NCI-H128 (cell line): ENCODE measurements around the gene ILF2.
A peak's percentile ranks its signal among the peaks of the same experiment; 100 is the strongest.
"Not testable (repeated sequence)": the region's sequence is repeated elsewhere in the genome, so short reads cannot be mapped to it uniquely, and the experiment has no call there.

Source experiments
- DNase-seq: peaks from one replicate; lab custom pipeline; 2025; ENCODE audit not compliant: unreplicated experiment; lab: John Stamatoyannopoulos, UW

ILF2 gene

DNA sequence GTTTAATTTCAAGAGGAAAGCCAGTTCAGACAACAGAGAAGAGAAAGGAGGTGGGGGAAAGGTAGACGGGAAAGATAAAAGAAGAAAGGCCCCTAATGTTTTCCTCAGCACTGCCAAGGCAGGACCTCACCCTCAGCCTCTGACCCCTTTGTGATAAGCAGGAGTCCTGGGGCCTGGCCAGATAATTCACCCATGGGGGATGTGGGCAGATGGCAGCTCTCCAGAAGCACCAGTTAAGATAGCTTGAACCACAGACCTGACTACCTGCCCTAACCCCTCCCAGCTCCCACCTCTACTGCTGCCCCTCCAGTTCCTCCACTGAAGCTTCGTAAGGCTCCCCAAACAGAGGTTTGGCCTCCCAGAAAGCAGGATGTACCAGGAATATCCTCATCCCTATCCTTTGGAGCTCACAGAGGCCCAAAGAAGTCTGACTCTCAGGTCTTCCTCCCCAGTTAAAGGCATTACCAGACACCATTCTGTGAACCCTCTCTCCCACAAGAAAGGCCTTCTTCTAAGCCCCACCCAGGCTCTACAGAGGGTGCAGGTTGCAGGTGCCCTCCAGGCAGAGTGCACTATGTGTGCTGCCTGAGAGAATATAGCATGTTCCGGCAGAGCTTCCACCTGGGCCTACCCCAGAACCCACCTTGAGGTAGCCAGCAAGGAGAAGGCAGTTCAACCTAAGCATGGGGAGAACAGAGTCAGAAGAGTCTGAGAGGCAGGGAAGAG lies 21.5 kb downstream of the ILF2 start:
- DNase-seq = no peak

DNA sequence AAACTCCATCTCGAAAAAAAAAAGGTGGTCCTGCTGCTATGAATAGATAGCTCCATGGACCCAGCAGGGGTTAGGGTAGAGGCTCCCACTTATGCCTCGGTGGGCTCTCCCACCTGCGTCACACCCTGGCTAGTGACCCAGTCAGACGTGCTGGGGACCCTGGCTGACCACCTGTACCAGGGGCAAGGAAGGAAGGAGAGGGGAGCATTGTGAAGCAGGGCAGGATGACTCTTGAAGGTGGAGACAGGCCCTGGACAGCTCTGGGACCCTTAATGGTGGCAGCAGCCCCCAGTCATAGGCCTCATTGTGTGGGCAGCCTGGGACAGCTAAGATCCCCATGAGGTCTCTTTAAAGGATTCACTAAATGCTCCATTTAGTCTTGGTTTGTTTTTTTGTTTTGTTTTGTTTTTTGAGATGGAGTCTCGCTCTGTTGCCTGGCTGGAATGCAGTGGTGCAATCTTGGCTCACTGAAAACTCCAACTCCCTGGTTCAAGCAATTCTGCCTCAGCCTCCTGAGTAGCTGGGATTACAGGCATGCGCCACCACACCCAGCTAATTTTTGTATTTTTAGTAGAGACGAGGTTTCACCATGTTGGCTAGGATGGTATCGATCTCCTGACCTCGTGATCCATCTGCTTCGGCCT lies 22.7 kb downstream of the ILF2 start:
- DNase-seq = no peak

DNA sequence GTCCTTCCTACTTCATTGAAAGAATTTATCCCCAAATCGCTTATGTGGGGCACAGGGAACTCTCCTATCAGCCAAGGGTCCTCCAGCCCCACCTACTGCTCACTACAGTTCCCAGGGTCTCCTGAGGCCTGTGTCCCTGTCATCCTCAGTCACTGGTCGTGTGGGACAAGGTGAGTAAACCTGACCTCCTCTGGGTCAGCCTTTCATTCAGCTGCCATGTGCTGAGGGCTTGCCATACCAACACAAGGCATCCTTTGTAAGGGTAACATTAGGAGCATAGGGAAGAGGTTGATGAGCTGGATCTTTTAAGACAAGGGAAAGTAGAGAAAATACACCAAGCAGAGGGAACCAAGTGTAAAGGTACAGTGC lies 23.5 kb downstream of the ILF2 start:
- no peak for DNase-seq

GRCh38 chr1:153646672-153647345 lies 24.0 kb downstream of the ILF2 start:
- no peak for DNase-seq

GRCh38 chr1:153643816-153644215 lies 27.0 kb downstream of the ILF2 start:
- DNase-seq = no peak

- DNase-seq = no peak
Measured at GRCh38 chr1:153643100-153643499, 27.7 kb downstream of the ILF2 start.

- DNase-seq = no peak
Measured at GRCh38 chr1:153642161-153642560, 28.6 kb downstream of the ILF2 start.

DNA sequence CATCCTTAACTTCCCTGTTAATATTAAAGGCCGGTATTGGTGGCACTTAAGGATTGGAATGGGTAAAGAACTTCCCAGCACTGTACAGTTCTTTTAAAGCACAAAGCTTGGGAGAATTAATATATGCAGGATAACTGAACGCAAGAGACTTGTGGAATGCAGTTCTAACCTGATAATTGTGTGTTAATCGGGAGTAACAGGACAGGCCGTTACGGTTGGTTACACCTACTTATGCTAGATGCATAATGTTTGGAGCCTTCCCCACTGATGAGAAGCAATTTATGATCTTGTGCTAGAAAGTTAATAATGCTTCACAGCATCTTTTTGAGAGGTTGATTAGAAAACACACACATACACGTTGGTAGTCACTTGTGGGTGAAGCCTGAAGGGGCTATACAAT lies 29.9 kb downstream of the ILF2 start:
- DNase-seq = no peak

DNA sequence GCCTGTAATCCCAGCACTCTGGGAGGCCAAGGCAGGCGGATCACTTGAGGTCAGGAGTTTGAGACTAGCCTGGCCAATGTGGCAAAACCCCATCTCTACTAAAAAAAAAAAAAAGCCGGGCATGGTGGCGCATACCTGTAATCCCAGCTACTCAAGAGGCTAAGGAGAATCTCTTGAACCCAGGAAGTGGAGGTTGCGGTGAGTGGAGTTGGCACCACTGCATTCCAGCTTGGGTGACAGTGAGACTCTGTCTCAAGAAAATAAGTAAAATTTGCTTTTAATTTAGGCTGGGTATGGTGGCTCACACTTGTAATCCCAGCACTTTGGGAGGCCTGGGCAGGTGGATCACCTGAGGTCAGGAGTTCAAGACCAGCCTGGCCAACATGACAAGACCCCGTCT lies 30.6 kb downstream of the ILF2 start:
- not testable (repeated sequence) for DNase-seq

- DNase-seq = no peak
Measured at GRCh38 chr1:153639280-153639679, 31.5 kb downstream of the ILF2 start.

DNA sequence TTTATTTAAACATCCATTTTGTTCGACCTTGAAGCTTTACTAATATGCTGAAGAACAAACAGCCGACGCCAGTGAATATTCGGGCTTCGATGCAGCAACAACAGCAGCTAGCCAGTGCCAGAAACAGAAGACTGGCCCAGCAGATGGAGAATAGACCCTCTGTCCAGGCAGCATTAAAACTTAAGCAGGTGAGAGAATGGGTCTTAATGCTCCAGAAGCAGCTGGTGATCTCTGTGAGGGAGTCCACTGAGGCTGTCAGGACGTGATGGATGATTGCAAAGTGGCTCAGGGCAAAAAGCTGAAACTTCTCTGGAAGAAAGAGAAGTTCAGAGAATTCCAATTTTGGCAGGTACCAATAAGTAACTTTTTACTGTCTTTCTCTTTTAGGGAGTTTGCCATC lies 32.5 kb downstream of the ILF2 start:
- no peak for DNase-seq

DNA sequence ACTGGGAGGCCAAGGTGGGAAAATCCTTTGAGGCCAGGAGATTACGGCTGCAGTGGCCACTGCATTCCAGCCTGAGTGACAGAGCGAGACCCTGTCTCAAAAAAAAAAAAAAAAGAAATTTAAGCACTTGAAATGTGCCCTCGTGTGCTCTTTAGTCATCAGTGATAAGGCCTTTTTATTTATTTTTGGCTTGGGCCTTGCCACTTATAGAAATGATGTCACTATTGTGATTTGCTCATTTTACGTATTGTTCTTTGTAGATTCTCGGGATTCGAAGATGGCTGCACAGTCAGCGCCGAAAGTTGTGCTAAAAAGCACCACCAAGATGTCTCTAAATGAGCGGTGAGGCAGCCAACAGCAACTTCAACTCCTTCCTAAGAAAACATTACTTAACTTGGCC lies 34.5 kb downstream of the ILF2 start:
- DNase-seq = no peak

- DNase-seq = no peak
Measured at GRCh38 chr1:153635872-153636271, 34.9 kb downstream of the ILF2 start.

DNA sequence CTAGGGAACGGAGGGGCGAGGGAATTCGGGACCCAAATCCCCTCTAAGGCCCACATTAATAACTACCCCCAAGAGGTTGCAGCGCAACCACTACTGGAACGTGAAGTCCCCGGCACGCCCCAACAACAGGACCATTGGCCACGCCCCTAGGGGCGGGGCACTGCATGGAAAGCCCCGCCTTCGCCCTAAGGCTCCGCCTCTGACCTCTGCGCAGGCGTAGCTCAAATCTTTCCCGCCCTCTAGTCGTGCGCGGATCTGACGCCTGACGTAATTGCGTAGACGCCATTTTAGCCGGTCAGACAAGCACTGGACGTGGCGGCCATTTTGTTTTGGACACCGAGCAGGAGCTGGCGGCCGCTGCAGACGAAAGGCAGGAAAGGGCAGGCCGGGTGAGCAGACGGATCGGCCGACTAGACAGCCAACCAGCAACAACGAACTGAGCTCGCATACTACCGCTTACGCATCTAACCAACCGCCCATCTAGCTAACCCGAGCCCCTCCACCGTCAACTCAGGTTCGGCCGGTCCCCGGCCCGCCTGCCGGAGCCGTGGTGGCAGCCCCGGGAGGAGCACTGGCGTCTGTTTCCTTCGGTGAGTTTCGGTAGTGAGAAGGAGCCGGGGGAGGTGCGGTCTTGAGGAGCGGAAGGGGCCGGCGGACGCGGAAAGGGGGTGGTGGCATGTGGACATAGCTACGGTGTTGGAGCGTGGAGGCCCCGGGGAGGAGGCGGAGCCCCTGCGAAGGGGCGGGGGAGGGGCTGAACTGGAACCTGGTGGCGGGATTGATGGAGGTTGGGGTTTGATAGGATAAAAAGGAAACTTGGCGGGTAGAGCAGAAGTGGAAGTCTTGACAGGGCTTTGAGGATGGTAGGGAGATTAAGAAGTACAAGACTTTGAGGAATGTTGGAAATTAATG lies 36.8 kb downstream of the ILF2 start, which contains the start of gene CHTOP:
CHTOP (plus strand) TSS at position 313 of the 912 bp plus-strand sequence. CDS start 2,523 bp downstream, outside the sequence.
- DNase-seq = peak; percentile 99

GRCh38 chr1:153633161-153633753 lies 37.5 kb downstream of the ILF2 start:
- no peak for DNase-seq

DNA sequence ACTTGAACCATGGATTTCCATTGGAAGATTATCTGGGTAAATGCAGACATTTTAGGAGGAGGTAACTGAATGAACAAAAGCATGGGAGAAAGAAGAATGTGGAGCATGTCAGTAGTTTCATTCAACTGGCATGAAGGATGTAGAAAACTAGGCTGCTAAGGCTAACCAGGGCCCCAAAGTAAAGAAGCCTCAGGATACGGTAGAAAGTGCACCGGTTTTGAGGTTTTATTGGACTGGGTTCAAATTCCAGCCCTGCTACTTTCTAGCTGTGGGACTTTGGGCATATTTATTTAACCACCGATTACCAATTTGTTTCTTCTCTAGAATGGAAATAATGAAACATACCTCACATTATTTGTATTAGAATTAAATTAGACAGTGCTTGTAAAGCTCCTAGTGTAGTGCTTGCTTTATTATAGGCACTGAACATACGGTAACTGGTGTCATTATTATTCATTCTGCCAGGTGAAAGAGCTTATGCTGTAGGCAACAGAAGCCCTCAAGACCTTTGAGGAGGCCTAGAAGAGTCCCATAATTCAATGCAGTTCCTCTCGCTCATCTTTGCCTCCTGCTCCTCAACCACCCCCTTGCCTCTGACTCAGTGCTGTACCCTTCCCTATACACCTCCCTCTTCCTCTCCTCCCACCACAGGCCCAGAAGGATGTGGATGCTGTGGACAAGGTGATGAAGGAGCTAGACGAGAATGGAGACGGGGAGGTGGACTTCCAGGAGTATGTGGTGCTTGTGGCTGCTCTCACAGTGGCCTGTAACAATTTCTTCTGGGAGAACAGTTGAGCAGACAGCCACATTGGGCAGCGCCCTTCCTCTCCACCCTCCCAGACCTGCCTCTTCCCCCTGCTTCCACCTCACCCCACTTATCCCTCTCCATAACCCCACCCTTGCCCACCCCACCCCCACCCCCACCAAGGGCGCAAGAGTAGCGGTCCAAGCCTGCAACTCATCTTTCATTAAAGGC lies 39.5 kb downstream of the ILF2 start:
- DNase-seq = no peak

GRCh38 chr1:153630384-153630783 lies 40.4 kb downstream of the ILF2 start:
- no peak for DNase-seq

GRCh38 chr1:153629971-153630370 lies 40.8 kb downstream of the ILF2 start:
- DNase-seq = no peak

GRCh38 chr1:153629343-153629665 lies 41.5 kb downstream of the ILF2 start:
- DNase-seq = no peak
